ENCODE results near the gene AKAP4.

The AKAP4 gene

DNA sequence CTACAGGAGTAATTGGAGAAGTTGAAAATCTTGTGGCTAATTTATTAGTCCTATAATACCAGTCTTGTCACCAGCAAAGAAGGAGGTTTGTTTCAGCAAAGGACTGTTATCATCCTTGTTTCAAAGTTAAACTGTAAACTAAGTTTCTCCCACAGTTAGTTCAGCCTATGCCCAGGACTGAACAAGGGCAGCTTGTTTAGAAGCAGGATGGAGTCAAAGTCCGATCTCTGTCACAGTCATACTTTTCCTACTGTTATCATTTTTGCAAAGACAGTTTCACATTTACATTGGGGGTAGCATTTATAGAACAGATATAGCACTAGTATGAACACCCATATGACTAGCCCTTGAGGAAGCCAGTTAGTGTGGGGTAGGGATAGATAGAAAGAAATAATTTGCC lies 46.4 kb downstream of the AKAP4 start:
- Mint-ChIP-seq H3K36me3 (ENCODE audit: low read depth) (no peaks in the 10 kb centered on the region), H3K27ac (peak overlapping the region in 2 of 3 experiments; percentile 11 to 56), H3K9me3 (peaks cover 19% of the 10 kb centered on the region), H3K4me3 (no peak overlapping the region), H3K27me3 (ENCODE audit: low read depth) (no peaks in the 10 kb centered on the region), H3K4me1 (peaks cover 9% of the 10 kb centered on the region)
- TF ChIP-seq, protein P1, sequence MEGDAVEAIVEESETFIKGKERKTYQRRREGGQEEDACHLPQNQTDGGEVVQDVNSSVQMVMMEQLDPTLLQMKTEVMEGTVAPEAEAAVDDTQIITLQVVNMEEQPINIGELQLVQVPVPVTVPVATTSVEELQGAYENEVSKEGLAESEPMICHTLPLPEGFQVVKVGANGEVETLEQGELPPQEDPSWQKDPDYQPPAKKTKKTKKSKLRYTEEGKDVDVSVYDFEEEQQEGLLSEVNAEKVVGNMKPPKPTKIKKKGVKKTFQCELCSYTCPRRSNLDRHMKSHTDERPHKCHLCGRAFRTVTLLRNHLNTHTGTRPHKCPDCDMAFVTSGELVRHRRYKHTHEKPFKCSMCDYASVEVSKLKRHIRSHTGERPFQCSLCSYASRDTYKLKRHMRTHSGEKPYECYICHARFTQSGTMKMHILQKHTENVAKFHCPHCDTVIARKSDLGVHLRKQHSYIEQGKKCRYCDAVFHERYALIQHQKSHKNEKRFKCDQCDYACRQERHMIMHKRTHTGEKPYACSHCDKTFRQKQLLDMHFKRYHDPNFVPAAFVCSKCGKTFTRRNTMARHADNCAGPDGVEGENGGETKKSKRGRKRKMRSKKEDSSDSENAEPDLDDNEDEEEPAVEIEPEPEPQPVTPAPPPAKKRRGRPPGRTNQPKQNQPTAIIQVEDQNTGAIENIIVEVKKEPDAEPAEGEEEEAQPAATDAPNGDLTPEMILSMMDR (IDR thresholded peaks at IDR 0.05; ENCODE audit: unreplicated experiment in 3 of 3): no peak

DNA sequence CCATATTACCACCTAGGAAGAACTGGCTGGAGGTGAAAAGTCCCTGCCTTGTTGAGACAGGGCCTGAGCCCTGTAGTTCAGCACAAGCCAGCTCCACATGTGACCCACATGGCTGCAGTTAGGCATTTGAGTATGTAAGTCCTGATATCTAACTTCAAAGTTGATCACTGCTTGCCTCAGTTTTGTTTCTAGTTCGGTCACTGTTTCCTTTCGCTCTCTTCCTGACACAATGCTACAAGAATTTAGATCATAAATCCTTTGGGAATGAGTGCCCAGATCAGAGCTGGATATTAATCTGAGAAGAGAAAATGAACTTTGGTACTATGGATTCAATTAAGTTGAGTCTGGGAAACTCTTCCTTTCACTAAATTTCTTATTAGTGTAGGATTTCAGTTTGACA lies 48.4 kb downstream of the AKAP4 start:
- H3K27me3 Mint-ChIP-seq (ENCODE audit: low read depth): no peaks in the 10 kb centered on the region
- peaks cover 19% of the 10 kb centered on the region for H3K9me3 Mint-ChIP-seq
- H3K27ac Mint-ChIP-seq: no peak overlapping the region
- peaks cover 6% of the 10 kb centered on the region for H3K4me1 Mint-ChIP-seq
- H3K36me3 Mint-ChIP-seq (ENCODE audit: low read depth): no peaks in the 10 kb centered on the region
- TF ChIP-seq, protein P1 (IDR thresholded peaks at IDR 0.05; ENCODE audit: unreplicated experiment in 3 of 3): no peak
- no peak overlapping the region for H3K4me3 Mint-ChIP-seq

DNA sequence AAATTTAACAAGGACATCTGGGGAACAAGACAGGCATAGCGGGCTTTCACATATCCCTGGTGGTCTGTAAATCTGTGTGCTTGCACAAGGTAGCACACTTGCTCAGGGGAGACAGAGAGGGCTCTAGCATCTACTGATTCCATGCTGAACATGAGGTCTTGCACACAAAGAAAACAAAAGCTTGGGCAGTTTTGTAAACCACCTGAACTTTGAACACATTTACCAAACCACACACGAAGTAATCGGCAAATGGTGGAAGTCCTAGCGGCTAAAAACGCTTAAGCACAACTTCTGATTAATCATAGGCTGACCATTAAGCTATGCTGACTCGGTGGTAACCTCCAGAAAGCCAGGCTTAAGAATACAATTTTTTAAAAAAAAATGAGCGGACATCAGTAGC lies 52.8 kb downstream of the AKAP4 start:
- no peaks in the 10 kb centered on the region for H3K36me3 Mint-ChIP-seq (ENCODE audit: low read depth)
- TF ChIP-seq, protein P1 (IDR thresholded peaks at IDR 0.05; ENCODE audit: unreplicated experiment in 3 of 3): no peak
- H3K4me1 Mint-ChIP-seq: peaks cover 5% of the 10 kb centered on the region
- no peaks in the 10 kb centered on the region for H3K9me3 Mint-ChIP-seq
- no peaks in the 10 kb centered on the region for H3K27me3 Mint-ChIP-seq (ENCODE audit: low read depth)
- H3K27ac Mint-ChIP-seq: peak overlapping the region in 1 of 3 experiments; percentile 16
- no peak overlapping the region for H3K4me3 Mint-ChIP-seq

Measured in nephron (organoid).